Stimulated activated CD4-positive, alpha-beta T cell treated with anti-CD3 and anti-CD28 coated beads, TNF-alpha, amount 100 ng/mL, for 24 hours (primary cell): Measurements from ENCODE around the gene NOL6.
A peak's percentile ranks its signal among the peaks of the same experiment; 100 is the strongest.
"Not testable (repeated sequence)": the region's sequence is repeated elsewhere in the genome, so short reads cannot be mapped to it uniquely, and the experiment has no call there.

Experiments
- DNase-seq, 3 experiments: peaks; one replicate each; pipeline ENCODE4 v3.0.0-alpha.2; 2020; ENCODE audit warnings: low read depth in 3 of 3

The NOL6 gene, protein sequence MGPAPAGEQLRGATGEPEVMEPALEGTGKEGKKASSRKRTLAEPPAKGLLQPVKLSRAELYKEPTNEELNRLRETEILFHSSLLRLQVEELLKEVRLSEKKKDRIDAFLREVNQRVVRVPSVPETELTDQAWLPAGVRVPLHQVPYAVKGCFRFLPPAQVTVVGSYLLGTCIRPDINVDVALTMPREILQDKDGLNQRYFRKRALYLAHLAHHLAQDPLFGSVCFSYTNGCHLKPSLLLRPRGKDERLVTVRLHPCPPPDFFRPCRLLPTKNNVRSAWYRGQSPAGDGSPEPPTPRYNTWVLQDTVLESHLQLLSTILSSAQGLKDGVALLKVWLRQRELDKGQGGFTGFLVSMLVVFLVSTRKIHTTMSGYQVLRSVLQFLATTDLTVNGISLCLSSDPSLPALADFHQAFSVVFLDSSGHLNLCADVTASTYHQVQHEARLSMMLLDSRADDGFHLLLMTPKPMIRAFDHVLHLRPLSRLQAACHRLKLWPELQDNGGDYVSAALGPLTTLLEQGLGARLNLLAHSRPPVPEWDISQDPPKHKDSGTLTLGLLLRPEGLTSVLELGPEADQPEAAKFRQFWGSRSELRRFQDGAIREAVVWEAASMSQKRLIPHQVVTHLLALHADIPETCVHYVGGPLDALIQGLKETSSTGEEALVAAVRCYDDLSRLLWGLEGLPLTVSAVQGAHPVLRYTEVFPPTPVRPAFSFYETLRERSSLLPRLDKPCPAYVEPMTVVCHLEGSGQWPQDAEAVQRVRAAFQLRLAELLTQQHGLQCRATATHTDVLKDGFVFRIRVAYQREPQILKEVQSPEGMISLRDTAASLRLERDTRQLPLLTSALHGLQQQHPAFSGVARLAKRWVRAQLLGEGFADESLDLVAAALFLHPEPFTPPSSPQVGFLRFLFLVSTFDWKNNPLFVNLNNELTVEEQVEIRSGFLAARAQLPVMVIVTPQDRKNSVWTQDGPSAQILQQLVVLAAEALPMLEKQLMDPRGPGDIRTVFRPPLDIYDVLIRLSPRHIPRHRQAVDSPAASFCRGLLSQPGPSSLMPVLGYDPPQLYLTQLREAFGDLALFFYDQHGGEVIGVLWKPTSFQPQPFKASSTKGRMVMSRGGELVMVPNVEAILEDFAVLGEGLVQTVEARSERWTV

DNA sequence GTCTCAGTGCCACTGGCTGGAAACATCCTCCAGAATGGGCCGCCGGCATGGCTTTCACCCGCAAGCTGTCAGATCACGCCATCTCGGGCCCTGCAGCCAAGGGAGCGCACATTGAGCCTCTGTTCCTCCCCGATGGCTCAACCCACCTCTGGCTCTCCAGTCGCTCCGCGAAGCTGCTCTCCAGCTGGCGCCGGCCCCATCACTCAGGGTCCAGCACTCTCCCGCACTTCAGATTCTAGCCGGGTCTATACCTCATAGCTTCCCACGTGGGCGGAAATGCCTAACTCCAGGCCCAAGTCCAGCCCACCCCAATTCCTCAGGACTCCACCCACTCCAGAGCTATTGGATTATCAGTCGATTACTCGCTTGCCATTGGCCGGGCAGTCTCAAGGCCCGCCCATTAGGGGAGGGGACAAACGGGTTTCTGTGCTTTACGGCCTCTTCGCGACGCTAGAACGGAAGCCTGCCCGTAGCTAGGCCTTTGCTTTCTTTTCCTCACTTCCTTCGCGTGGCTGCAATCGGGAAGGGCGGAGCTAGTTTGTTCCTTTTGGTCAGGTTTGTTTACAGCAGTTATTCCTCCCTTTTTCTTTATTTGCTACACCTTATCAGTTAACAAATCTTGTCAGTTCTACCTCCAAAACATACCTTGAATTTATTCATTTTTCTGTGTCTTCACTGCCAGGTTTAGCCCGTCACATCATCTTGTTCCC lies at the start of gene NOL6:
TSS of gene NOL6 (minus strand) at position 282 of the 710 bp plus-strand sequence. CDS start at position 200, 82 bp downstream.
- DNase-seq: peak; percentile 93 to 98 (median 98)

DNA sequence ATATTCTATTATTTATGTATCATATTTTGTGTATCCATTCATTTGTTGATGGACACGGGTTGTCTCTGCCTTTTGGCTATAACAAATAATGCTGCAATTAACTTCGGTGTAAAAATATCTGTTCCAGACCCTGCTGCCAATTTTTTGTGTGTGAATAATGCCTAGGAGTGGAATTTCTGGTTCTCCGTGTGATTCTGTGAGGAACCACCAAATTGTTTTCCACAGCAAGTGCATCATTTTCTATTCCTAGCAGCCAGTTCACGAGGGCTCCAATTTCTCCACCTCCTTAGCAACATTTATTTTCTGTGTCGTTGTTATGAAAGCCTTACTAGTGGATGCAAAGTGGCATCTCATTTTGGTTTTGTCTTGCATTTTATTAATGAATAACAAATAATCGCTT lies 48.1 kb upstream of the NOL6 start:
- DNase-seq: not testable (repeated sequence)

DNA sequence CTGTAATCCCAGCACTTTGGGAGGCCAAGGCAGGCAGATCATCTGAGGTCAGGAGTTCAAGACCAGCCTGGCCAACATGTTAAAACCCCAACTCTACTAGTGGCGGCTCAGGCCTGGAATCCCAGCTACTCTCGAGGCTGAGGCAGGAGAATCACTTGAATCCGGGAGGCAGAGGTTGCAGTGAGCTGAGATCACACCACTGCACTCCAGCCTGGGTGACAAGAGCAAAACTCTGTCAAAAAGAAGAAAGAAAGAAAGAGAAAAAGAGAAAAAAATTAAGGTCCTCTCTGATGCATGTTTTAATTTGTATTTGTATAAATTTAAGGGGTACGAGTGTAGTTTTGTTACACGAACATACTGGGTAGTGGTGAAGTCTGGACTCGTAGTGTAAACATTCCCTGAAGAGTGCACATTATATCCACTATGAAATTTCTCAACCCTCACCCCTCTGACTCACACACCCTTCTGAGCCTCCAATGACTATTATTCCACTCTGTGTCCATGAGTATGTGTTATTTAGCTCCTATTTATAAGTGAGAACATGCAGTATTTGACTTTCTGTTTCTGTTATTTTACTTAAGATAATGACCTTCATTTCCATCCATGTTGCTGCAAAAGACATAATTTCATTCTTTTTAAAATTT lies 44.3 kb upstream of the NOL6 start:
- DNase-seq: not testable (repeated sequence)

DNA sequence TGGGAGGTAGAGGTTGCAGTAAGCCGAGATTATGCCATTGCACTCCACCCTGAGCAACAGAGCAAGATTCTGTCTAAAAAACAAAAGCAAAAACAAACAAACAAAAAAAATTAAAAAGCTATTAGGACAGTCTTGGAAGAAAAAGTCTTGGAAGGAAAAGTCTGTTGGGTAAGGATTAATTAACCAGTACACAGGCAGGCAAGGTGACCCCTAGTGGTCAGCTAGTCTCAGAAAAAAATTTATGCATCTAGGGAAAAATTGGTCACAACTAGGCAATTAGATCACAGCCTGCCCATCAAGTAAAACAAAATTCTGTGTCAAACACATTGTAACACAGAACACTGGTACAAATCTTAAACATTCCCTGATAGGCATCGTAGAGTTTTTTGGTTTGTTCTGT lies 43.6 kb upstream of the NOL6 start:
- DNase-seq: no peak

DNA sequence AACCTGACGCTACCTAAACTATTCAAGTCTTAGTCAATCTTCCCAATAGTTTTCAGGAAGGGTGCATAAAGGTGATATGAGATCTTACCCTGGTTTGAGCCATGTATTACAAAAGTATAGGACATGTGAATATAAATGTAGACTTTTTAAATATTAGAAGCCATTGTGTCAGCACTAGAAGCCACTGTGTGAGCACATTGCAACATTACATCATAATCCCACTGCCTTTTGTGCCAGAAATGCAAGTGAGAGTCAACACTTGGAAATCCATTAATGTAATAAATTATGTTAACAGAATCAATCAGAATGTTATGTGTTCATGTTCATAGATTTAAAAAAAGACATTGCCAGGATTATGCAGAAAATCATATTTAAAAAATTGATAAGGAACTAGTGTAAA lies 42.7 kb upstream of the NOL6 start:
- DNase-seq: not testable (repeated sequence)

DNA sequence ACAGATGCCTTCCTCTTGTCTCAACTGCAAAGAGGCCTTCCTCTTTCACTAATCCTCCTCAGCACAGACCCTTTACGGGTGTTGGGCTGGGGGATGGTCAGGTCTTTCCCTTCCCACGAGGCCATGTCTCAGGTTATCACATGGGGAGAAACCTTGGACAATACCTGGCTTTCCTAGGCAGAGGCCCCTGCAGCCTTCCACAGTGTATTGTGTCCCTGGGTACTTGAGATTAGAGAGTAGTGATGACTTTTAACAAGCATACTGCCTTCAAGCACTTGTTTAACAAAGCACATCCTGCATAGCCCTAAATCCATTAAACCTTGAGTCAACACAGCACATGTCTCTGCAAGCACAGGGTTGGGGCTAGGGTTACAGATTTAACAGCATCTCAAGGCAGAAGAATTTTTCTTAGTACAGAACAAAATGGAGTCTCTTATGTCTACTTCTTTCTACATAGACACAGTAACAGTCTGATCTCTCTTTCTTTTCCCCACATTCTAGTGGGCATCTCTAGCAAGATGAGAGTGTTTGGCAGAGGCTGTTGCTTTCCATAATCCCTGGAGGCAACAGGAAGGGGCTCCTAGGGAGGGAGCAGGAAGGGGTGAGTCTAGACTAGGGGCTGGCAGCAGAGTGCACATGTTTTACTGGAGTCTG lies 41.7 kb upstream of the NOL6 start:
- DNase-seq: not testable (repeated sequence)

DNA sequence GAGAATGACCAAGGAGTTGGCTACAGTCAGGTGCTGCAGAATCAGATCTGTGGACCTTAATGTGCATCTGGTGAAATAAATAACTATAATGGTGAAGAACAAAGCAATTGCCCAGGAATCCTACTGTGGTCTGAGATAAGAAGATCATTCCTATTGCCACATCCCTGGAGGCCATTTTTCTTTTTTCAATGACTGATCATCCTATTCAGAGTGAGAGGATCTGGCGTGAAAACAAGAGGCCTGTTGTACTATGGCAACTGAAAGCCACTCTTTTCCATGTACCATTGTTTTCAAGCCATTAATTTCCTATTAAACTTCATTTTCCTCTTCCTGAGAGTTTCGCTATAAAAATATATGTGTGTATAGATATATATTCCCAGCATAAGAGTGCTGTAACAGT lies 38.8 kb upstream of the NOL6 start:
- DNase-seq: not testable (repeated sequence)

DNA sequence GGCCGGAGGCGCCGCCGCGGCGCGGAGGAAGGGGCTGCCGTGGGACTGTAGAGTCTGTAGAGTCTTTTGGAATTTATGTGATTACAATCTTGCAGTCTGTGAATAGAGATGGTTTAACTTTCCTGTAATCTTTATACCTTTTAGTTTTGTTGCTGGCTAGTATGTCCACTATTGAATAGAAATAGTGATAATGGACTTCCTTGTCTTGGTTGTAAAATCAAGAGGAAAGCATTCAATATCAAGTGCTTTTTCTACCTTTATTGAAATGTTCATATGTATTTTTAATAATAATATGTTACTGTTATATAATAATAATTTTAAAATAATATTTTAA lies 37.4 kb upstream of the NOL6 start:
- DNase-seq: not testable (repeated sequence)

DNA sequence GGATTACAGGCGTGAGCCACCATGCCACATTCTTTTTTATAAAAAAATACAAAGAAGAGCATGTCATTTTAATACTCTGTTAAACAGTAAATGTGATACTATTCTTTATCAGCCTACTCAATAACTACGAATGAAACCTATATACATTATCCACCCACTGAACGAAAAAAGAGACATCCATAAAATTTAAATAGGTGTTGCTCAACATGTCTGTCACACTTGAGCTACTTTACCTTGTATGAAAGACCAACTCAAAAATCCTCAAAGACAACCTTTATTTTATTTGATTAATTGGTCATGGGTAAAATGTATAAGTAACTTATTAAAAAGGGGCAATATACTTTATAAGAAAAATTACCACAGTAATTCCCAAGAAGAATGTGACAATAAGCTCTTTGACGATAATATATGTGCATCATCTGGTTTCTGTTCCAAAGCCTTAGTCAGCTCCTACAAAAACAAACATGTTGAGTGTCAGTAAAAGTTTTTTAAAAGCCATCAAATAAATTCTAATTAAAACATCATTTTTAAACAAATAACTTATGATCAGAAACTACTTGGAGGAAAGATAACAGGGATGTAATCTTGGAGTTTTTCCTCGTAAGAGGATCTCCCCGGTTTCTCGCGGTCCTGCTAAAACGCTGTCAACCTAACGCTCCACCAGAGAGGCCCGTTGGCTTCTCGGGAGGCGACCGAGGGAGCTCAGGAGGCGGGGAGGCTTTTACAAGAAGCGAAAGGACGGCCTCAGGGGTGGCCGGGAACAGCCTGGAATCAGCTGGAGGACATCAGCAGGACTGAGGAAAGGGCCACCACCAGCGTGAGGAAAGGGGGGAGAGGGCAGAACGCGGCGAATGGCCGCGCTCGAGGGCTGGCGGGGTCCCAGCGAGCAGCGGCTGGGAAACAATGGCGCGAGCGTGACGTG lies 36.8 kb upstream of the NOL6 start:
- DNase-seq: peak in 1 of 3 experiments; percentile 28

DNA sequence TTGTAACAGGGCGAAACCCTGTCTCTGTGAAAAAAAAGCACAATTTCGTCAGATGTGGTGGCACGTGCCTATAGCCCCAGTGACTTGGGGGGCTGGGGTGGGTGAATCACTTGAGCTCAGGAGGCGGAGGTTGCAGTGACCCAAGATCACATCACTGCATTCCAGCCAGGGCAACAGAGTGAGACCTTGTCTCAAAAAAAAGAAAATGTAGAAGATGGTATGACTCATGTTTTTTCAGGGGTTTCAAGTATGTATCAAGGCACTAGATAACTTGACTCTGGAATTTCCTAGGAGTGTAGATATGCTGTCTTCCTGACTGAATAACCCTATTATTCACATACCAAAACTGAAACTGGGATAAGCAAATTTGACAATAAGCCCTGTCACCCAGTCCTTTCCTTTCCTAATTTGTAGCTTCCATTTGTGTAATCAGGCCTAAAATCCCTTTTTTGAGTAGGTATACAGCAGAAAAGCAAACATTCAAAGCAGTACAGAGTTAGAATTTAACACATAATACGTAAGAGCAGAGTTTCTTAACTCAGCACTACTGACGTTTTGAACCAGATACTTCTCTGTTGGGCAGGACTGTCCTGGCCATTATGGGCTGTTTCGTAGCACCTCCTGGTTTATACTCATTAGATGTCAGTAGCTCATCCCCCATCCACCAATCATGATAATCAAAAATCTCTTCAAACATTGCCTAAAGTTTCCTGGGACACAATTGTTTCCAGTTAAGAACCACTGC lies 33.1 kb upstream of the NOL6 start:
- peak in 1 of 3 experiments; percentile 11 for DNase-seq

DNA sequence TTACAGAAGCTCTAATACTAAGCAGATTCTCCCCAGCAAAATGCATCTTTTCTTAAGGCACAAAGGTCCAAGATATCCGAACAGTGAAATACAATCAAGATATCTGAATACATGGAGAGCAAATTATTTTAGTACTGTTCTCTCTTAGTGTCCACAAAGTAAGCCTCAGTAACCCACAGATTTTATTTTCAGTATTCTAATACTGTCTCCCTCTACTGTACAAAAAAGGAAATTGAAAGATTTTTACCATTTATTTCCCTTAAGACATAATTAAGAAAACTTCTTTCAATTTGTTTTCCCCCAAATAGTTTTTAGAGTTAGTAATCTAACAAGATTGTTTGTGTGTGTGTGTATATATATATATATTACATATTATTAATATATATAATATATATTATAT lies 24.7 kb upstream of the NOL6 start:
- DNase-seq: no peak

DNA sequence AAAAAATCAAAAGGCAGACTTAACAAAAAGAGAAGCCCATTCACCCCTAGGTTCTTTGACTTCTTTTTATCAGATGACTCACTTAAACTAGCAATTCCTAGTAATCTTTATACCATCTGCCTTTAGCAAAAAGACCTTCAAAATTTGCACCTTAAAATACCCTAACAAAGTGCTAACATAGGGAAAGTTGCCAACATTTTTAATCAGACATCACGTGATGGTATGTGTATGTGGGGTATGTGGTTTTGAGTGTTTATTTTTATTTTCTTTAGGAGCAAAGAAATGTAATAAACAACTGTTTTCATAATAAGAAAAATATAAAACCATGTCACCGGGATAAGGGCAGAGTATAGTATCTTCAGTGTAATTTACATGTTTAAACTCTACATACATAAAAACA lies 20.1 kb upstream of the NOL6 start:
- not testable (repeated sequence) for DNase-seq

DNA sequence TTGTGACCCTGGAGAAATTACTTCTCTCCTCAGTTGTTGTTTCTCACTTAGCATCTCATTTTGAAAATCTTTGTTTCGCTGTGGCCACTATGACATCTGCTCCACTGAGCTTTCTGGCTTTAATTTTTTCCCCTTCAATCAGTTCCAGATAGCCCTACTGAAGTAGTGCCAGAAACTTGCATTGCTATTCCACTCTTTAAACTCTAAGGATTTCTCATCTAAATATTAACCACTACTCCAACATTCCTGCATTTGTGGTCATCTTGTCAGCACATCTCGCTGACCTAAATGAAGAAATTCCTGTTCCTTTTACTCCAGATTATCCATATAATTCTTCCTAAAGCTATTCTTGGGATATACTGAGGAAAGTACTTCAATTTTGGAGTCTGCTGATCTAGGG lies 15.3 kb upstream of the NOL6 start:
- no peak for DNase-seq

DNA sequence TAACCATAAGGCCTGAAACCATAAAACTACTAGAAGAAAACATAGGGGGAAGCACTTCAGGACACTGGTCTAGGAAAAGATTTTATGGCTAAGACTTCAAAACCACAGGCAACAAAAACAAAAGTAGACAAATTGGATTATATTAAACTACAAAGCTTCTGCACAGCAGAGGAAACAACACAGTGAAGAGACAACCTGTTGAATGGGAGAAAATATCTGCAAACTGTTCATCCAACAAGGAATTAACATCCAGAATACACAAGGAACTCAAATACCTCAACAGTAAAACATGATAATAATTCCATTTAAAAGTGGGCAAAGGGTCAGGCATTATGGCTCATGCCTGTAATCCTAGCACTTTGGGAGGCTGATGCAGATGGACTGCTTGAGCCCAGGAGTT lies 11.6 kb upstream of the NOL6 start:
- DNase-seq: not testable (repeated sequence)

DNA sequence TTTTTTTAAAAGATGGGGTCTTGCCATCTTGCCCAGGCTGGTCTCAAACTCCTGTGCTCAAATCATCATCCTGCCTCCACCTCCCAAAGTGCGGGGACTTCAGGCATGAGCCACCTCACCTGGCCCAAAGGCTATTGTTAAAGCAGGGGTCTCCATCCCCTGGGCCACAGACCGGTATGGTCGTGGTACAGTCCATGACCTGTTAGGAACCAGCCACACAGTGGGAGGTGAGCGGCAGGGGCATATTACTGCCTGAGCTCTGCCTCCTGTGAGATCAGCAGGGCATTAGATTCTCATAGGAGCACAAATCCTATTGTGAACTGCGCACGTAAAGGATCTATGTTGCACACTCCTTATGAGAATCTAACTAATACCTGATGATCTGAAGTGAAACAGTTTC lies 7.3 kb upstream of the NOL6 start:
- DNase-seq: no peak

DNA sequence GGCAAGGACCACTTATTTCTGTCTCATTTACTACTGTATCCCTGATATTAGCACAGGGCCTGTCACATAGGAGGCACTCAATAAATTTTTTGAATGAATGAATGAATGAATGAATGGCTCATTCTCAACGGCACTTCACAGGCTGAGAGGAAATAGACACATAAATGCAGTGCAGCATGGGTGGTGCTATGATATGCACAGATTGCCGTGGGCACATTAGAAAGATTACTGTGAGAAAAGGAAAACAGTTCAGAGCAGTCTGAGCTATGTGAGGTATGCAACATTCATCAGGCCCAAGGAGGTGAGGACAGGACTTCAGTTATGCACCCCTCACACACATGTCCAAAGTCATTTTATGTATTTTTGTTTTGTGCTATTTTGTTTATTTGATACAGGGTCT lies 6.4 kb upstream of the NOL6 start:
- DNase-seq: no peak

DNA sequence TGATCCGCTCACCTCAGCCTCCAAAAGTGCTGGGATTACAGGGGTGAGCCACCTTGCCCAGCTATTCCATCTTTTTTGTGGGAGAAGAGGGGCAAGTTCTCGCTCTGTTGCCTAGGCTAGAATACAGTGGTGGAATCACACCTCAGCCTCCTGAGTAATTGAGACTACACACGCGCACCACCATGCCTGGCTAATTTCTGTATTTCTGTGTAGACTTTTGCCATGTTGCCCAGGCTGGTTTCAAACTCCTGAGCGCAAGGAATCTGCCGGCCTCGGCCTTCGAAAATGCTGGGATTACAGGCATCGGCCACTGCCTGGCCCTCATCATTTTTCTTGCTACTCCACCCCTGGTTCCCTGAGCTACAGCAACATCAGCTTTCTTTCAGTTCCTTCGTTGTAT lies 2.8 kb upstream of the NOL6 start:
- DNase-seq: no peak

DNA sequence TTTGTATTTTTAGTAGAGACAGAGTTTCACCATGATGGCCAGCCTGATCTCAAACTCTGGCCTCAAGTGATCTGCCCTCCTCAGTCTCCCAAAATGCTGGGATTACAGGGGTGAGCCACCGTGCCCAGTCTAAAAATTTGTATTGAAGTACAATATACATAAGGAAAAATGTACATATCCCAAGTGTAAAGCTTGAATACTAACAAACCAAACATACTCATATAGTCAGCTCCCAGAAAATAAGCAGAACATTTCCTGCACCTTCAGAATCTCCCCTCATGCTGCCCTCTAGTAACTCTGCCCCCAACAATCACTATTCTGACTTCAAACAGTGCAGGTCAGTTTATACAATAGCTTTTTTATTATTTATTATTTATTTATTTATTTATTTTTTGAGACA lies 1.6 kb upstream of the NOL6 start:
- DNase-seq: no peak
